Peyer's patch (tissue), 4 donors: ENCODE results near the gene JCHAIN. TPM values are rescaled to one million over a fixed set of nuclear protein-coding genes. Genes with fewer than 3 reads are reported as not detected.

Source experiments
- DNase-seq, 3 donors: peaks; one replicate each; pipeline ENCODE4 v3.0.0-alpha.2; 2017 to 2019
- H3K27ac ChIP-seq, 4 donors: fragments of 200-600 bp; sonication (generic); one replicate each; pipeline ENCODE4 v1.5.1; 2016 to 2019
- H3K27me3 ChIP-seq, 2 donors: fragments of 200-600 bp; sonication (generic); one replicate each; pipeline ENCODE4 v1.5.1; 2019
- H3K36me3 ChIP-seq, 3 donors: fragments of 200-600 bp; sonication (generic); one replicate each; pipeline ENCODE4 v1.5.1; 2016 to 2019
- H3K4me1 ChIP-seq, 4 donors: fragments of 200-600 bp; sonication (generic); one replicate each; pipeline ENCODE4 v1.5.1; 2016 to 2019
- H3K4me3 ChIP-seq, 4 donors: fragments of 200-600 bp; sonication (generic); 1 replicate in 3 of 4; 2 replicates in 1 of 4; pipeline ENCODE4 v1.5.1; 2016 to 2019; ENCODE audit warnings: mild to moderate bottlenecking in 1 of 4
- H3K9me3 ChIP-seq, 4 donors: fragments of 200-600 bp; sonication (generic); one replicate each; pipeline ENCODE4 v1.5.1; 2016 to 2019; ENCODE audit warnings: mild to moderate bottlenecking in 1 of 4
- CTCF ChIP-seq, 6 experiments: fragments of 450-650 bp in 4 of 6; fragments of 200-600 bp in 2 of 6; sonication (generic) in 1 of 6; IDR thresholded peaks; one replicate each; pipeline ENCODE4 v1.5.1; 2017 to 2019; ENCODE audit warnings: antibody characterized with exemption in 6 of 6, mild to moderate bottlenecking in 3 of 6, moderate library complexity in 1 of 6
- POLR2A ChIP-seq, 2 donors: fragments of 450-650 bp; IDR thresholded peaks; one replicate each; pipeline ENCODE4 v1.5.1; 2017; ENCODE audit warnings: antibody characterized with exemption in 2 of 2, mild to moderate bottlenecking in 2 of 2, moderate library complexity in 2 of 2
- total RNA-seq, 4 donors: library from RNA; depleted of rRNA; stranded (reverse); fragments of >200 nt; gene quantifications; one replicate each; pipeline ENCODE4 v1.1.0, GENCODE V29; 2016

JCHAIN gene
- 100 to 1,000 TPM in 2 of 4 donors, 10 to 100 TPM in 2; 15.9 to 326 (median 89.6) TPM for total RNA-seq

- no peaks in the 10 kb centered on the region for H3K9me3 ChIP-seq
- TF ChIP-seq POLR2A (IDR thresholded peaks at IDR 0.05): no peak
- no peak for TF ChIP-seq CTCF (IDR thresholded peaks at IDR 0.05)
- H3K27me3 ChIP-seq: no peaks in the 10 kb centered on the region
- H3K27ac ChIP-seq: peak within 1 kb of the TSS in 2 of 4 donors; percentile 6 to 57
- no peak for DNase-seq
- peak within 1 kb of the TSS in 2 of 4 donors; percentile 11 to 34 for H3K4me3 ChIP-seq
- no peaks in the 10 kb centered on the region for H3K4me1 ChIP-seq
- H3K36me3 ChIP-seq: no peaks in the 10 kb centered on the region
Measured at GRCh38 chr4:70666369-70666768, at the start of gene JCHAIN. JCHAIN (minus strand) TSS chr4:70666508; CDS start chr4:70666490, 18 bp downstream.

- no peak for TF ChIP-seq POLR2A (IDR thresholded peaks at IDR 0.05)
- no peak for TF ChIP-seq CTCF (IDR thresholded peaks at IDR 0.05)
- no peak for DNase-seq
- H3K27ac ChIP-seq: no peak overlapping the region
- H3K4me3 ChIP-seq: no peak overlapping the region
- no peaks in the 10 kb centered on the region for H3K9me3 ChIP-seq
- no peaks in the 10 kb centered on the region for H3K36me3 ChIP-seq
- no peaks in the 10 kb centered on the region for H3K27me3 ChIP-seq
- peaks cover 0 to 12% (median 4%) of the 10 kb centered on the region in 4 donors for H3K4me1 ChIP-seq
Measured at GRCh38 chr4:70715097-70715496, 48.8 kb upstream of the JCHAIN start.

- Histone ChIP-seq H3K36me3 (no peaks in the 10 kb centered on the region), H3K4me1 (peaks cover 0 to 12% (median 4%) of the 10 kb centered on the region in 4 donors), H3K27me3 (no peaks in the 10 kb centered on the region), H3K4me3 (no peak overlapping the region), H3K9me3 (no peaks in the 10 kb centered on the region), H3K27ac (peak overlapping the region in 1 of 4 donors; percentile 59)
- TF ChIP-seq POLR2A (IDR thresholded peaks at IDR 0.05): no peak
- no peak for TF ChIP-seq CTCF (IDR thresholded peaks at IDR 0.05)
- DNase-seq: peak in 1 of 3 donors; percentile 63
Measured at GRCh38 chr4:70714079-70714887, 48.0 kb upstream of the JCHAIN start.

GRCh38 chr4:70713453-70714078 is 47.3 kb upstream of the JCHAIN start:
- Histone ChIP-seq H3K4me1 (peaks cover 0 to 12% (median 4%) of the 10 kb centered on the region in 4 donors), H3K36me3 (no peaks in the 10 kb centered on the region), H3K4me3 (no peak overlapping the region), H3K27me3 (no peaks in the 10 kb centered on the region), H3K27ac (peak overlapping the region in 1 of 4 donors; percentile 59), H3K9me3 (no peaks in the 10 kb centered on the region)
- DNase-seq: no peak
- TF ChIP-seq CTCF (IDR thresholded peaks at IDR 0.05) (peak in 1 of 6 experiments; percentile 3), POLR2A (IDR thresholded peaks at IDR 0.05) (no peak)

GRCh38 chr4:70712604-70713452 is 46.5 kb upstream of the JCHAIN start:
- TF ChIP-seq POLR2A (IDR thresholded peaks at IDR 0.05) (no peak), CTCF (IDR thresholded peaks at IDR 0.05) (no peak)

More at GRCh38 chr4:70712604-70713452, 46.5 kb upstream of the JCHAIN start:
- Histone ChIP-seq H3K4me1 (peaks cover 0 to 12% (median 4%) of the 10 kb centered on the region in 4 donors), H3K4me3 (no peak overlapping the region), H3K27ac (peak overlapping the region in 1 of 4 donors; percentile 59), H3K27me3 (no peaks in the 10 kb centered on the region), H3K36me3 (no peaks in the 10 kb centered on the region), H3K9me3 (no peaks in the 10 kb centered on the region)
- DNase-seq: no peak
